ENCODE results near the gene C20orf141.

C20orf141 gene

GRCh38 chr20:2800521-2801285, 14.1 kb upstream of the C20orf141 start, which contains the start of gene CPXM1:
TSS of gene CPXM1 (minus strand) at chr20:2800627. CDS start at chr20:2800572, 55 bp downstream.
- H4K12ac ChIP-seq (ENCODE audit: low read depth, low read length), result peak within 1 kb of the TSS; percentile 20
- peaks cover 20 to 25% of the 10 kb centered on the region in 2 experiments for H3K36me3 ChIP-seq (ENCODE audit: control insufficient read depth in 1 of 2, insufficient read depth in 2 of 2, low read length in 2 of 2)
- no peak within 1 kb of the TSS for H3K27ac ChIP-seq (ENCODE audit: low read depth, low read length)
- peak within 1 kb of the TSS; percentile 38 for H3K9ac ChIP-seq (ENCODE audit: low read length)
- H3K18ac ChIP-seq (ENCODE audit: low read length), result peak within 1 kb of the TSS; percentile 44
- peaks cover 4 to 10% of the 10 kb centered on the region in 2 experiments for H3K4me1 ChIP-seq (ENCODE audit: control insufficient read depth in 1 of 2, insufficient read depth in 2 of 2, low read length in 2 of 2)
- no peak within 1 kb of the TSS for H2AK5ac ChIP-seq (ENCODE audit: low read length)
- no peak within 1 kb of the TSS for H4K91ac ChIP-seq (ENCODE audit: low read depth, low read length)
- H3K27me3 ChIP-seq (ENCODE audit: insufficient read depth, low read length), result peaks cover 41% of the 10 kb centered on the region
- DNase-seq, result no peak
- H2BK5ac ChIP-seq (ENCODE audit: low read depth, low read length, poor library complexity), result no peak within 1 kb of the TSS
- peak within 1 kb of the TSS; percentile 44 for H4K8ac ChIP-seq (ENCODE audit: low read depth, low read length)
- peaks cover 4% of the 10 kb centered on the region for H3K9me3 ChIP-seq (ENCODE audit: insufficient read depth, low read depth, low read length)
- H3K4me2 ChIP-seq (ENCODE audit: low read length), result peak within 1 kb of the TSS; percentile 85
- H3K79me1 ChIP-seq (ENCODE audit: low read length), result no peaks in the 10 kb centered on the region
- no peak within 1 kb of the TSS for H2BK120ac ChIP-seq (ENCODE audit: insufficient read depth, low read length, poor library complexity)
- H3K14ac ChIP-seq (ENCODE audit: low read length), result peak within 1 kb of the TSS; percentile 67
- peak within 1 kb of the TSS; percentile 67 for H2AFZ ChIP-seq (ENCODE audit: insufficient read depth, low read length, poor library complexity)
- no peak within 1 kb of the TSS for H2BK12ac ChIP-seq (ENCODE audit: low read length)
- no peak within 1 kb of the TSS for H3K4ac ChIP-seq (ENCODE audit: low read depth, low read length)
- H3K23ac ChIP-seq (ENCODE audit: low read length), result no peak within 1 kb of the TSS
- peaks cover 3% of the 10 kb centered on the region for H3K79me2 ChIP-seq (ENCODE audit: control insufficient read depth, insufficient read depth, low read length, poor library complexity)
- peak within 1 kb of the TSS; percentile 79 for H3K4me3 ChIP-seq (ENCODE audit: low read depth, low read length)
- no CpG with 5 or more reads among the region's 52 CpGs for WGBS (ENCODE audit: extremely low coverage, insufficient coverage, insufficient read length)

- H2BK120ac ChIP-seq (ENCODE audit: insufficient read depth, low read length, poor library complexity), result no peak overlapping the region
- H4K12ac ChIP-seq (ENCODE audit: low read depth, low read length), result no peak overlapping the region
- H3K36me3 ChIP-seq (ENCODE audit: control insufficient read depth in 1 of 2, insufficient read depth in 2 of 2, low read length in 2 of 2), result peaks cover 17 to 21% of the 10 kb centered on the region in 2 experiments
- H4K8ac ChIP-seq (ENCODE audit: low read depth, low read length), result no peak overlapping the region
- H4K91ac ChIP-seq (ENCODE audit: low read depth, low read length), result no peak overlapping the region
- H3K4me1 ChIP-seq (ENCODE audit: control insufficient read depth in 1 of 2, insufficient read depth in 2 of 2, low read length in 2 of 2), result peaks cover 4 to 10% of the 10 kb centered on the region in 2 experiments
- H3K14ac ChIP-seq (ENCODE audit: low read length), result no peak overlapping the region
- peak overlapping the region; percentile 11 for H2AFZ ChIP-seq (ENCODE audit: insufficient read depth, low read length, poor library complexity)
- no peak overlapping the region for H3K4ac ChIP-seq (ENCODE audit: low read depth, low read length)
- H3K4me2 ChIP-seq (ENCODE audit: low read length), result peak overlapping the region; percentile 85
- H3K9ac ChIP-seq (ENCODE audit: low read length), result no peak overlapping the region
- no peak overlapping the region for H3K4me3 ChIP-seq (ENCODE audit: low read depth, low read length)
- no peaks in the 10 kb centered on the region for H3K79me1 ChIP-seq (ENCODE audit: low read length)
- H3K27ac ChIP-seq (ENCODE audit: low read depth, low read length), result no peak overlapping the region
- peaks cover 45% of the 10 kb centered on the region for H3K27me3 ChIP-seq (ENCODE audit: insufficient read depth, low read length)
- H2AK5ac ChIP-seq (ENCODE audit: low read length), result no peak overlapping the region
- no peak overlapping the region for H2BK5ac ChIP-seq (ENCODE audit: low read depth, low read length, poor library complexity)
- WGBS (ENCODE audit: extremely low coverage, insufficient coverage, insufficient read length), result no CpG with 5 or more reads among the region's 13 CpGs
- H3K23ac ChIP-seq (ENCODE audit: low read length), result no peak overlapping the region
- peaks cover 4% of the 10 kb centered on the region for H3K9me3 ChIP-seq (ENCODE audit: insufficient read depth, low read depth, low read length)
- peaks cover 3% of the 10 kb centered on the region for H3K79me2 ChIP-seq (ENCODE audit: control insufficient read depth, insufficient read depth, low read length, poor library complexity)
- H3K18ac ChIP-seq (ENCODE audit: low read length), result no peak overlapping the region
- no peak for DNase-seq
- no peak overlapping the region for H2BK12ac ChIP-seq (ENCODE audit: low read length)
Measured at GRCh38 chr20:2801286-2801728, 13.5 kb upstream of the C20orf141 start.

GRCh38 chr20:2804041-2804828, 10.6 kb upstream of the C20orf141 start:
- no peak overlapping the region for H3K9ac ChIP-seq (ENCODE audit: low read length)
- H3K18ac ChIP-seq (ENCODE audit: low read length), result no peak overlapping the region
- no peak overlapping the region for H2AK5ac ChIP-seq (ENCODE audit: low read length)
- H2BK5ac ChIP-seq (ENCODE audit: low read depth, low read length, poor library complexity), result no peak overlapping the region
- H3K27me3 ChIP-seq (ENCODE audit: insufficient read depth, low read length), result peaks cover 54% of the 10 kb centered on the region
- no peak overlapping the region for H3K4ac ChIP-seq (ENCODE audit: low read depth, low read length)
- H4K8ac ChIP-seq (ENCODE audit: low read depth, low read length), result no peak overlapping the region
- H2BK120ac ChIP-seq (ENCODE audit: insufficient read depth, low read length, poor library complexity), result no peak overlapping the region
- H2BK12ac ChIP-seq (ENCODE audit: low read length), result no peak overlapping the region
- H4K91ac ChIP-seq (ENCODE audit: low read depth, low read length), result no peak overlapping the region
- H3K4me2 ChIP-seq (ENCODE audit: low read length), result no peak overlapping the region
- H3K79me1 ChIP-seq (ENCODE audit: low read length), result no peaks in the 10 kb centered on the region
- no peak overlapping the region for H3K23ac ChIP-seq (ENCODE audit: low read length)
- peaks cover 4 to 7% of the 10 kb centered on the region in 2 experiments for H3K4me1 ChIP-seq (ENCODE audit: control insufficient read depth in 1 of 2, insufficient read depth in 2 of 2, low read length in 2 of 2)
- peaks cover 3% of the 10 kb centered on the region for H3K79me2 ChIP-seq (ENCODE audit: control insufficient read depth, insufficient read depth, low read length, poor library complexity)
- H3K14ac ChIP-seq (ENCODE audit: low read length), result no peak overlapping the region
- peak; percentile 8 to 61 for DNase-seq
- H3K27ac ChIP-seq (ENCODE audit: low read depth, low read length), result no peak overlapping the region
- no peak overlapping the region for H2AFZ ChIP-seq (ENCODE audit: insufficient read depth, low read length, poor library complexity)
- no peak overlapping the region for H4K12ac ChIP-seq (ENCODE audit: low read depth, low read length)
- H3K4me3 ChIP-seq (ENCODE audit: low read depth, low read length), result no peak overlapping the region
- H3K9me3 ChIP-seq (ENCODE audit: insufficient read depth, low read depth, low read length), result peaks cover 6% of the 10 kb centered on the region
- no CpG with 5 or more reads among the region's 16 CpGs for WGBS (ENCODE audit: extremely low coverage, insufficient coverage, insufficient read length)
- H3K36me3 ChIP-seq (ENCODE audit: control insufficient read depth in 1 of 2, insufficient read depth in 2 of 2, low read length in 2 of 2), result no peaks in the 10 kb centered on the region

- Histone ChIP-seq H3K36me3 (ENCODE audit: control insufficient read depth in 1 of 2, insufficient read depth in 2 of 2, low read length in 2 of 2) (no peaks in the 10 kb centered on the region), H3K4me2 (ENCODE audit: low read length) (peak overlapping the region; percentile 36), H3K4ac (ENCODE audit: low read depth, low read length) (no peak overlapping the region), H4K91ac (ENCODE audit: low read depth, low read length) (no peak overlapping the region), H4K8ac (ENCODE audit: low read depth, low read length) (no peak overlapping the region), H2BK5ac (ENCODE audit: low read depth, low read length, poor library complexity) (no peak overlapping the region), H2AFZ (ENCODE audit: insufficient read depth, low read length, poor library complexity) (no peak overlapping the region), H3K79me1 (ENCODE audit: low read length) (no peaks in the 10 kb centered on the region), H3K79me2 (ENCODE audit: control insufficient read depth, insufficient read depth, low read length, poor library complexity) (peaks cover 1% of the 10 kb centered on the region), H3K4me3 (ENCODE audit: low read depth, low read length) (no peak overlapping the region), H2BK120ac (ENCODE audit: insufficient read depth, low read length, poor library complexity) (no peak overlapping the region), H2AK5ac (ENCODE audit: low read length) (no peak overlapping the region), H4K12ac (ENCODE audit: low read depth, low read length) (no peak overlapping the region), H3K9ac (ENCODE audit: low read length) (no peak overlapping the region), H3K27me3 (ENCODE audit: insufficient read depth, low read length) (peaks cover 53% of the 10 kb centered on the region), H3K14ac (ENCODE audit: low read length) (no peak overlapping the region), H3K9me3 (ENCODE audit: insufficient read depth, low read depth, low read length) (peaks cover 4% of the 10 kb centered on the region), H3K18ac (ENCODE audit: low read length) (no peak overlapping the region), H3K27ac (ENCODE audit: low read depth, low read length) (no peak overlapping the region), H2BK12ac (ENCODE audit: low read length) (no peak overlapping the region), H3K4me1 (ENCODE audit: control insufficient read depth in 1 of 2, insufficient read depth in 2 of 2, low read length in 2 of 2) (peaks cover 2 to 4% of the 10 kb centered on the region in 2 experiments), H3K23ac (ENCODE audit: low read length) (no peak overlapping the region)
- WGBS (ENCODE audit: extremely low coverage, insufficient coverage, insufficient read length), result no CpG with 5 or more reads among the region's 49 CpGs
- peak; percentile 73 to 75 for DNase-seq
Measured at GRCh38 chr20:2804852-2805688, 9.7 kb upstream of the C20orf141 start.

Data from trophoblast cell (in vitro differentiated cells and primary cell).